Embryonic facial prominence (tissue), 1 donor: Measurements from ENCODE around the gene SGTA.

Experiments
- DNase-seq: peaks from one replicate; pipeline ENCODE4 v3.0.0-alpha.2; 2016; ENCODE audit errors: extremely low spot score

SGTA gene

GRCh38 chr19:2770055-2771013, 12.7 kb downstream of the SGTA start:
- DNase-seq, result no peak

DNA sequence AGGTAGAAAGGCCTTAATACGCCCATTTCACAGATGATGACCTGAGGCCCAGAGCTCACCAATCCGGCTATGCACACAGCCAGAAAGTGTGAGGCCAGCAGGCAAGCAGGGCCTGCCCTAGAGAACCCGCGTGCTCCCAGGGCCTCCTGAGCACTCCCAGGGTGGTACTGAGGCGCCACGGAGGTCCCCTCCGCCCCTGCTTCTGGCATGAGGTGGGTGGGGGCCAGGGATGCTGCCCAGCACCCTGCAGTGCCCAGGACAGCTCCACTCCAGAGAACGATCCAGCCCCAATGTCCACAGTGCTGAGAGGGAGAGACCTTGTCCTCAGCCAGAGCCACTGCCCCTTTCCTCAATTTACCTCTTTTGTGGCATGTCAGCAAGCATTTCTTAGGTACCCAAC, 13.9 kb downstream of the SGTA start:
- no peak for DNase-seq

- DNase-seq, result no peak
Measured at GRCh38 chr19:2768365-2769132, 14.5 kb downstream of the SGTA start.

GRCh38 chr19:2767688-2768087, 15.4 kb downstream of the SGTA start:
- DNase-seq, result no peak

GRCh38 chr19:2766594-2767372, 16.3 kb downstream of the SGTA start:
- DNase-seq, result no peak

DNA sequence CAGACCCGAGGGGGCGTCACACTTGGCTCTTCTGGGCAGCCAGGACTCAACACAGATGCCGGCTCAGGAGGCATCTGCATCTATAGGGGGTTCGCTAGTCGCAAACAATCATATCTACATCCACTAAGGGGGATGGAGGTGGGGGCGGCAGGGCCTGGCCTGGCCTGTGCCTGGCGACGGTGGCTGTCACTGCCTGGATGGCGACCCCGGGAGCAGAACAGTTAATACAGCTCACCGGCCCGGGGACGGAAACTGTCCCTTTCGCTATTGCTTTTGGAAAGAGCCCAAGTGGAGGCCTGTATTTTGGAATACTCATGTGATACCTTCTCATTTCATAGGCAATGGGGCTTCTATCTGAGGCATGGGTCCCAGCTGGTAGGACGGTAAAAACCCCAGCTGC, 17.7 kb downstream of the SGTA start:
- no peak for DNase-seq

DNA sequence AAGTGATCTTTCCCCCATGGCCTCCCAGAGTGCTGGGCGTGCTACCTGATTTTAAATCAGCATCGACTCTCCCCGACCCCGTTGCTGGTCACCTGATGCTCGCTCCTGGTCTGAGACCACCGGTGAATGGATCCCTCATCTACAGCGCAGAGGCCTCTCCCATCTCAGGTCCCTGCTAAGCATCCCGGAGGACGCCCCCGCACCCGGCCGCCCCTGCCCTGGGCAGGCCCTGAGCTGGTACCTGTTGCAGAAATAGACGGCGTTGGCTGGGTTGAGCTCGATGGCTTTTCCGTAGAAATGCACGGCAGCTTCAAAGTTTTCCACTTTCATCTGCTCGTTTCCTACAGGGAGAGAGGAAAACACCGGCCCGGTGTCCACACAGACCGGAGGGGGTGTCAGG, 18.1 kb downstream of the SGTA start:
- no peak for DNase-seq

DNA sequence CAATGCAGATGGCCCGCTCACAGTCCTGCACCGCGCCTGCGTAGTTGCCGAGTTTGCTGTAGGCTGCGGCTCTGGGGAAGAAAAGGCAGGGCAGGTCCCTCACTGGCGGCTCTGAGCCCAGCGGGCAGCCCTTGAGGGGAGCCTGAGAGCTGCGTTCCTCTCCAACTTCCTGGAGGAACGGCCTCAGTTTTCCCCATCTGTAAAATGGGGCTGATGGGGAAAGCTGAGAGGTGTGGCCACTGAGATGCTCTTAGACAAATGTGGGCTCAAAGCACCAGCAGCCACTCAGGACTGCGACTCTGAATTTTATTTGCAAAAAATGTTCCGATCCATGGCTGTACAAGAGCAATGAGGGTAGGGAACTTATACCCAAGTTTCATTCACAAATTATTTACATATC, 19.4 kb downstream of the SGTA start:
- no peak for DNase-seq

- DNase-seq, result no peak
Measured at GRCh38 chr19:2762783-2763496, 20.1 kb downstream of the SGTA start.

GRCh38 chr19:2761876-2762782, 20.9 kb downstream of the SGTA start:
- no peak for DNase-seq

DNA sequence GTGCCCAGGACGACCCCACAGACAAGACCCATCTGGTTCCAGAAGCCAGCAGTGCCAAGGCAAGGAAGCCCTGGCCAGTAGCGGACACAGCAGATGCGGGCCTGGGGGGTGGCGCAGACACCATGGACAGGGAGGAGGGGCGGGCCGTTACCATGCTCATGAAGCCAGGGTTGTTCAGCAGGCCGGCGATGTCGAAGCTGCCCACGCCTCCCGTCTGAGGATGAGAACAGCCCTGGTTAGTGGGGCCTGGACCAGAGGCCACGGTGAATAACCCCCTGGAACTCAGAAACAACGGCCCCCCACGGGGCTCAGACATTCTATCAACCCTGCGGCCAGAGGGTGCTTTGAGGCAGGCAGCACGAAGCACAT, 21.8 kb downstream of the SGTA start:
- DNase-seq, result no peak

- DNase-seq, result no peak
Measured at GRCh38 chr19:2759965-2760364, 23.1 kb downstream of the SGTA start.

DNA sequence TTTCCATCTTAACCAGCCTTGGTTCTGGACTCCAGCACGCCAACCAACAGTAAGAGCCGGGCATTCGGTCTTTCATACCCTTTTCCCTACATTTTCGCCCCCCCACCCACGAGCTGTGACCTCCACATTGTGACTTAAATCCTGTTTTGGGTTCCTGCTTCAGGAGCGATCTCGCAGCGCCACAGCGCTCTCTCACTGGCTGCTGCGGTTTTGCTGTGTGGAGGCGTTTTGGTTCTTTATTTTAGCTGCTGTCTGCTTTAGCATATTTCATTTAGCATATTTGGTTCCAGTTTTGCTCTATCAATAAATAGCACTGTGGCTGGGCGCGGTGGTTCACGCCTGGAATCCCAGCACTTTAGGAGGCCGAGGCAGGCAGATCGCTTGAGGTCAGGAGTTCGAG, 23.7 kb downstream of the SGTA start:
- no peak for DNase-seq

DNA sequence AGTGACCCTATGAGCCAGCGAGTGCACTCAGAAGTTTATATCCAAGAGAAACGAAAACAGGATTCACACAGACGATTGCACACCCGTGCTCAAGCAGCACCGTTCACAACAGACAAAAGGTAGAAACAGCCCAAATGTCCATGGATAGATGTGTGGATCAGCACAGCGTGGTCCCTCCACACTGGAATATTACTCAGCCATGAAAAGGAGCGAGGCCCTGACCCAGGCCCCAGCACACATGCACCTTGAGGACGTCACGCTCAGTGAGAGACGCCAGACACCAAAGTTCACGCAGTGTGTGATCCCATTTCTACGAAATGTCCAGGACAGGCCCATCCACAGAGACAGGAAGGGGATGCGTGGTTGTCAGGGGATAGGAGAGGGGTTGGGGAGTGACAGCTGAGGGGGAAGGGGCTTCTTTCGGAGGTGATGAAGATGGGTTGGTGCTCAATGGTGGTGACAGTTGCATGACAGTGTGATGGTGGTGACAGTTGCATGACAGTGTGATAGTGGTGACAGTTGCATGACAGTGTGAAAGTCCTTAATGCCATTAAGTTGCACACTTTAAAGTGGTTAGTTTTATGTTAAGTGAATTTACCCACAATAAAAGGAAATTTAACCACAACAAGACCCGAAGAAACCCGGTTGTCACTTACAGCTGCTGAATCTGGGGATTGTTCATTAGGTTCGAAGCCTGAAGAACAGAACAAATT, 24.3 kb downstream of the SGTA start:
- no peak for DNase-seq

GRCh38 chr19:2756921-2757881, 25.9 kb downstream of the SGTA start:
- no peak for DNase-seq

GRCh38 chr19:2756477-2756876, 26.6 kb downstream of the SGTA start:
- DNase-seq, result no peak

GRCh38 chr19:2755811-2756210, 27.3 kb downstream of the SGTA start:
- no peak for DNase-seq

GRCh38 chr19:2755448-2755705, 27.7 kb downstream of the SGTA start:
- no peak for DNase-seq
